SW 1271 (cell line): ENCODE results near the gene PCP4.

Experiments
- DNase-seq, 2 experiments: peaks; one replicate each; lab custom pipeline; 2025; lab: John Stamatoyannopoulos, UW

The PCP4 gene

GRCh38 chr21:39924577-39925308 is 57.5 kb downstream of the PCP4 start:
- no peak for DNase-seq

GRCh38 chr21:39927304-39927886 is 60.2 kb downstream of the PCP4 start:
- DNase-seq = no peak

GRCh38 chr21:39932335-39932734 is 65.1 kb downstream of the PCP4 start:
- DNase-seq = no peak

- DNase-seq = no peak
Observed at GRCh38 chr21:39934895-39935294, 67.7 kb downstream of the PCP4 start.

GRCh38 chr21:39935716-39936115 is 68.5 kb downstream of the PCP4 start:
- no peak for DNase-seq

- DNase-seq = no peak
Observed at GRCh38 chr21:39938086-39938625, 70.9 kb downstream of the PCP4 start.

GRCh38 chr21:39946199-39946598 is 79.0 kb downstream of the PCP4 start:
- DNase-seq = no peak

GRCh38 chr21:39947031-39947430 is 79.8 kb downstream of the PCP4 start:
- DNase-seq = no peak

GRCh38 chr21:39951183-39952101 is 84.2 kb downstream of the PCP4 start:
- no peak for DNase-seq

- no peak for DNase-seq
Observed at GRCh38 chr21:39952265-39952664, 85.0 kb downstream of the PCP4 start.

- no peak for DNase-seq
Observed at GRCh38 chr21:39954570-39954969, 87.3 kb downstream of the PCP4 start.

GRCh38 chr21:39955326-39955725 is 88.1 kb downstream of the PCP4 start:
- no peak for DNase-seq

- DNase-seq = no peak
Observed at GRCh38 chr21:39956586-39956985, 89.3 kb downstream of the PCP4 start.

- no peak for DNase-seq
Observed at GRCh38 chr21:39958731-39959130, 91.5 kb downstream of the PCP4 start.

GRCh38 chr21:39961251-39961650 is 94.0 kb downstream of the PCP4 start:
- no peak for DNase-seq

GRCh38 chr21:39965026-39965425 is 97.8 kb downstream of the PCP4 start:
- no peak for DNase-seq

GRCh38 chr21:39966786-39967185 is 99.5 kb downstream of the PCP4 start:
- no peak for DNase-seq

- no peak for DNase-seq
Observed at GRCh38 chr21:39968010-39968409, 100.8 kb downstream of the PCP4 start.

GRCh38 chr21:39969691-39970364 is 102.6 kb downstream of the PCP4 start:
- DNase-seq = no peak

- DNase-seq = no peak
Observed at GRCh38 chr21:39971956-39972355, 104.7 kb downstream of the PCP4 start.

GRCh38 chr21:39972471-39972870 is 105.2 kb downstream of the PCP4 start:
- no peak for DNase-seq
